Lower leg skin (tissue), 4 donors: ENCODE data around the gene FBXW4. TPM values are rescaled to one million over a fixed set of nuclear protein-coding genes. Genes with fewer than 3 reads are reported as not detected.

ENCODE experiments used
- DNase-seq, 2 donors: peaks; one replicate each; pipeline ENCODE4 v3.0.0-alpha.2; 2019; ENCODE audit warnings: low spot score in 2 of 2
- H3K4me3 ChIP-seq: fragments of 200-600 bp; sonication (generic); 2 replicates; pipeline ENCODE4 v1.5.1; 2017; ENCODE audit warnings: mild to moderate bottlenecking, low read depth; ENCODE audit not compliant: poor library complexity, severe bottlenecking
- POLR2A ChIP-seq, 2 donors: fragments of 450-650 bp; IDR thresholded peaks; one replicate each; pipeline ENCODE4 v1.6.1; 2016 to 2017; ENCODE audit warnings: antibody characterized with exemption in 2 of 2, mild to moderate bottlenecking in 1 of 2, moderate library complexity in 1 of 2
- whole genome bisulfite sequencing, 2 donors: methylation state at CpG; one replicate each; pipeline ENCODE4 v1.1.5; 2018; 5-methylcytosine and 5-hydroxymethylcytosine counted together
- intact Hi-C: fragments of 100-400 bp; cut with DNase I; formaldehyde crosslinking; loops from one replicate; pipeline ENCODE4 v1.15.0; 2023; ENCODE audit warnings: low total_unique reads
- total RNA-seq, 4 donors: library from RNA; depleted of rRNA; stranded (reverse); fragments of >200 nt; gene quantifications; one replicate each; pipeline ENCODE4 v1.1.0, GENCODE V29; 2016
- TF ChIP-seq, protein P1 (sequence below), 3 donors: fragments of 450-650 bp; IDR thresholded peaks; one replicate each; pipeline ENCODE4 v1.5.1; 2016; ENCODE audit warnings: antibody characterized with exemption in 3 of 3, mild to moderate bottlenecking in 3 of 3, moderate library complexity in 2 of 3

The FBXW4 gene
- total RNA-seq, 4 donors from 2014 or later: 51.9 to 102 (median 69.6) TPM

GRCh38 chr10:101576211-101576863 lies 118.6 kb downstream of the FBXW4 start:
- 85 to 87% methylated on average over 7 of the region's 7 CpGs for WGBS, 2 donors
- intact Hi-C loops: no loop called here
- no peak for TF ChIP-seq POLR2A (IDR thresholded peaks at IDR 0.05)
- TF ChIP-seq, protein P1, sequence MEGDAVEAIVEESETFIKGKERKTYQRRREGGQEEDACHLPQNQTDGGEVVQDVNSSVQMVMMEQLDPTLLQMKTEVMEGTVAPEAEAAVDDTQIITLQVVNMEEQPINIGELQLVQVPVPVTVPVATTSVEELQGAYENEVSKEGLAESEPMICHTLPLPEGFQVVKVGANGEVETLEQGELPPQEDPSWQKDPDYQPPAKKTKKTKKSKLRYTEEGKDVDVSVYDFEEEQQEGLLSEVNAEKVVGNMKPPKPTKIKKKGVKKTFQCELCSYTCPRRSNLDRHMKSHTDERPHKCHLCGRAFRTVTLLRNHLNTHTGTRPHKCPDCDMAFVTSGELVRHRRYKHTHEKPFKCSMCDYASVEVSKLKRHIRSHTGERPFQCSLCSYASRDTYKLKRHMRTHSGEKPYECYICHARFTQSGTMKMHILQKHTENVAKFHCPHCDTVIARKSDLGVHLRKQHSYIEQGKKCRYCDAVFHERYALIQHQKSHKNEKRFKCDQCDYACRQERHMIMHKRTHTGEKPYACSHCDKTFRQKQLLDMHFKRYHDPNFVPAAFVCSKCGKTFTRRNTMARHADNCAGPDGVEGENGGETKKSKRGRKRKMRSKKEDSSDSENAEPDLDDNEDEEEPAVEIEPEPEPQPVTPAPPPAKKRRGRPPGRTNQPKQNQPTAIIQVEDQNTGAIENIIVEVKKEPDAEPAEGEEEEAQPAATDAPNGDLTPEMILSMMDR (IDR thresholded peaks at IDR 0.05): no peak
- H3K4me3 ChIP-seq: no peak overlapping the region
- no peak for DNase-seq

DNA sequence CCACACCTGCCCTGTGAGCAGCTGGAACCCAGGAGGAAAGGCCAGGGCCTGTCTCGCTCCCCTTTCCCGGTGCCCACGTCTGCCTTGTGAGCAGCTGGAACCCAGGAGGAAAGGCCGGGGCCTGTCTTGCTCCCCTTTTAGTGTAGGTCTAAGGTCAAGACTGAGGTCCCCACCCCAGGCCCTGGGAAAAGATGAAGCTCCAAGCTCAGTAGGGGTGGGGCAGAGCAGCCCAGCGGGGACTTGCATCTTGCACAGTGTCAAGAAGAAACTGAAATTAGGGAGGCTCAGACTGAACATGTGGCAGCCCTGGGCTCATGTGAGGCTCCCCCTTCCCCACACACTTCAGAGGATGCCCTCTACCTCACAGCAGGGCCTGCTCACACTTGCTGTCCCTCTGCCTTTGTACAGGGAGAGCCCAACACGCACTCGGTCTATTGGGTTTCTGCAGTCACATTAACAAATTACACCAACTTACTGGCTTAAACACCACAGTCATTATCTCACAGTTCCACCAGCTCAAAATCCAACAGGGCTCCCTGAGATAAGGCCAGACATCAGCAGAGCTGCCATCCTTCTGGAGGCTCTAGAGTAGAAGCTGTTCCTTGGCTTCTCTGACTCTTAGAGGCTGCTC lies 119.3 kb downstream of the FBXW4 start:
- 76 to 88% methylated on average over 7 of the region's 7 CpGs for WGBS, 2 donors
- TF ChIP-seq, protein P1 (IDR thresholded peaks at IDR 0.05): no peak
- TF ChIP-seq POLR2A (IDR thresholded peaks at IDR 0.05): no peak
- no peak overlapping the region for H3K4me3 ChIP-seq
- DNase-seq: no peak
- intact Hi-C loops: no loop called here

GRCh38 chr10:101575091-101575490 lies 119.9 kb downstream of the FBXW4 start:
- WGBS, 2 donors: 89 to 90% methylated on average over 2 to 3 of the region's 3 CpGs
- TF ChIP-seq, protein P1 (IDR thresholded peaks at IDR 0.05): no peak
- no peak for TF ChIP-seq POLR2A (IDR thresholded peaks at IDR 0.05)
- no peak overlapping the region for H3K4me3 ChIP-seq
- no peak for DNase-seq
- intact Hi-C loops: no loop called here

DNA sequence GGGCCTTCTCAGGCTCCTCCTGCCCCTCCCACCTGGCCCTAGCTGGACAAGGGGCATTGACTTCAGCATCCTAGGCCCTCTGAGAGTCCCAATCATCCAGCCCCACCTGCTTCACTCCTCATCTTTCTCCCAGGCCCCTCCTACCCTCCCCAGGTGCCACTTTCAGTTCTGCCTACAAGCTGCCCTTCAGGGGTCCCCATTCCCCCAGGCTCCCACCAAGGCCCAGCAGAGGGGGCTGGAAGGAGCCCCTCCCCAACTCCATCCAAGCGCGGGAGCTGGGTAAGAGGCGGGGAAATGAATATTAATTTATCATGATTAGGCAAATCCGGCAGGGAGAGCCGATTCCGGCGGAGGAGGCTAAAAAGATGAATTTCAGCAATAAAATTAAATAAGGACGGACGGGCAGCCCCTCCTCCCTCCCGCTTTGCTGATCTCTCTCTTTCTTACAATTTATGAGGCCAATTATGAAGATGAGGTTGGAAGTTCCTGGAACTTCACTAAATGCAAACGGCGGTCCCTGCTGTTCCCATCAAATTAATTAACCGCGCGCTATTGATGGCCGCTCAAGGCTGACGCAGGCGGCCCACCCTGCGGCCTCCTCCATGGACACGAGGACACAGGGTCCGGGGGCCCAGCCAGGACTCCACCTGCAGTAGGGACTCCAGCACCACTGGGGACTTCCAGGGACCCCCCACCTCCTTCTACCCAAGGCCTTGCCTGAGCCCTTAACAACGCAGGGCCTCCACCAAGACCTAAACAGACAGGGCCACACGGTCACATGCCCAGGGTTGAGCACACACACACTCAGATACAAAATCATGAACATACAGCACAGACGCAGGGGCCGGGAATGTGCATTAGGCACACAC lies 120.9 kb downstream of the FBXW4 start:
- H3K4me3 ChIP-seq: no peak overlapping the region
- no peak for TF ChIP-seq POLR2A (IDR thresholded peaks at IDR 0.05)
- TF ChIP-seq, protein P1 (IDR thresholded peaks at IDR 0.05): no peak
- WGBS, 2 donors: 85% methylated on average over 24 to 25 of the region's 25 CpGs
- intact Hi-C loops: no loop called here
- DNase-seq: no peak

DNA sequence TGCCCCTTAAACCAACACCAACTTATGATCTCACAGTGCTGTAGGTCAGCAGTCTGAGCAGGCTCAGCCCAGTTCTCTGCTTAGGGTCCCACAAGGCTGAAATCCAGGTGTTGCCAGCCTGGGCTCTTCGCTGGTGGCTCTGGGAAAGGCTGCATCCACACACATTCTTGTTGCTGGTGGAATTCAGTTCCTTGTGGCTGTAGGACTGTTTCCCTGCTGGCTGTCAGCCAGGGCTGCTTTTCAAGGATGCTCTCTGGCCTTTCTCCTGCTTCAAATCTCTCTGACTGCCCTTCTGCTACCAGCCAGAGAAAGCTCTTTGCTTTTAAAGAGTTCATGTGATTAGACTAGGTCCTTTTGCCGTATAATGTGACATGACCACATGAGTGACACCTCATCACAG lies 122.2 kb downstream of the FBXW4 start:
- 92 to 95% methylated on average over 2 of the region's 2 CpGs for WGBS, 2 donors
- intact Hi-C loops: no loop called here

More for the DNA sequence above, 122.2 kb downstream of the FBXW4 start:
- H3K4me3 ChIP-seq: no peak overlapping the region
- no peak for DNase-seq
- TF ChIP-seq, protein P1 (IDR thresholded peaks at IDR 0.05): no peak
- no peak for TF ChIP-seq POLR2A (IDR thresholded peaks at IDR 0.05)
